Measurements from ENCODE around the gene ARID3C.

ARID3C gene

GRCh38 chr9:34591917-34592866 is 36.7 kb downstream of the ARID3C start:
- DNase-seq: peak; percentile 40

GRCh38 chr9:34591248-34591916 is 37.5 kb downstream of the ARID3C start:
- peak; percentile 50 for DNase-seq

GRCh38 chr9:34590381-34591247 is 38.3 kb downstream of the ARID3C start:
- DNase-seq: no peak

- DNase-seq: no peak
Measured at GRCh38 chr9:34589636-34590380, 39.1 kb downstream of the ARID3C start, which contains the start of gene CNTFR. TSS of gene CNTFR (minus strand) at chr9:34589724. CDS start at chr9:34568981, 20,743 bp downstream.

GRCh38 chr9:34588671-34589635 is 39.9 kb downstream of the ARID3C start:
- DNase-seq: no peak

- no peak for DNase-seq
Measured at GRCh38 chr9:34587271-34587670, 41.6 kb downstream of the ARID3C start.

- DNase-seq: no peak
Measured at GRCh38 chr9:34585946-34586669, 42.8 kb downstream of the ARID3C start.

- DNase-seq: no peak
Measured at GRCh38 chr9:34584970-34585369, 43.9 kb downstream of the ARID3C start.

- no peak for DNase-seq
Measured at GRCh38 chr9:34582787-34583186, 46.1 kb downstream of the ARID3C start.

- no peak for DNase-seq
Measured at GRCh38 chr9:34581318-34581717, 47.5 kb downstream of the ARID3C start.

- no peak for DNase-seq
Measured at GRCh38 chr9:34580358-34580757, 48.5 kb downstream of the ARID3C start.

- no peak for DNase-seq
Measured at GRCh38 chr9:34579808-34580163, 49.1 kb downstream of the ARID3C start.

- DNase-seq: no peak
Measured at GRCh38 chr9:34579104-34579807, 49.6 kb downstream of the ARID3C start.

GRCh38 chr9:34578241-34579103 is 50.4 kb downstream of the ARID3C start:
- DNase-seq: no peak

GRCh38 chr9:34577400-34578240 is 51.2 kb downstream of the ARID3C start:
- no peak for DNase-seq

GRCh38 chr9:34576597-34577399 is 52.1 kb downstream of the ARID3C start:
- DNase-seq: no peak
